ENCODE measurements around the gene C9orf85. TPM values are rescaled to one million over a fixed set of nuclear protein-coding genes. Genes with fewer than 3 reads are reported as not detected.

Gene C9orf85
- total and polyA plus RNA-seq, 11 donors = 3.6 to 9.7 (median 4.8) TPM

DNA sequence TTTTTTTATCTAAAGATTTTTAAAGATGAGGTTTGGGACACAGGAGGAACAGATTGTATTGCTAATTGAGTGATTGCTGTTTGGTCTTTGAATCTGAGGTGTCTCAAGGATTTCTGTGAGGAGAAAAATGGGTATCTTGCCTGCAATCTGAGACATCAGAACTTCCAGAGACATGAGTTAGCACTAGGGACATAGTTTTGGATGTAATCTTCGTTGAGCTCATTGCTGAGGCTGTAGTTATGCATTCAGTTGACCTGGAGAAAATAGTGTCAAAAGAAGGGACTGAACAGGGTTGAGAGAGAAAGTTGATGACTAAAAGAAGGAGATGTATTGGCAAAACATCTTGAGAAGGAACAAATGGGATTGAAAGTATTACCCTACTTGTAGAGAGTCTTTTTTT, 24.6 kb downstream of the C9orf85 start:
- Histone ChIP-seq H3K27ac (no peak overlapping the region), H3K9me3 (no peaks in the 10 kb centered on the region), H3K4me3 (no peak overlapping the region), H3K27me3 (no peaks in the 10 kb centered on the region), H3K36me3 (no peaks in the 10 kb centered on the region), H3K4me1 (peaks cover 0 to 11% (median 0%) of the 10 kb centered on the region in 12 donors)
- intact Hi-C loops (cut with DNase I) = no loop called here
- no peak for ATAC-seq
- TF ChIP-seq POLR2A (IDR thresholded peaks at IDR 0.05) = no peak
- TF ChIP-seq, protein P1, sequence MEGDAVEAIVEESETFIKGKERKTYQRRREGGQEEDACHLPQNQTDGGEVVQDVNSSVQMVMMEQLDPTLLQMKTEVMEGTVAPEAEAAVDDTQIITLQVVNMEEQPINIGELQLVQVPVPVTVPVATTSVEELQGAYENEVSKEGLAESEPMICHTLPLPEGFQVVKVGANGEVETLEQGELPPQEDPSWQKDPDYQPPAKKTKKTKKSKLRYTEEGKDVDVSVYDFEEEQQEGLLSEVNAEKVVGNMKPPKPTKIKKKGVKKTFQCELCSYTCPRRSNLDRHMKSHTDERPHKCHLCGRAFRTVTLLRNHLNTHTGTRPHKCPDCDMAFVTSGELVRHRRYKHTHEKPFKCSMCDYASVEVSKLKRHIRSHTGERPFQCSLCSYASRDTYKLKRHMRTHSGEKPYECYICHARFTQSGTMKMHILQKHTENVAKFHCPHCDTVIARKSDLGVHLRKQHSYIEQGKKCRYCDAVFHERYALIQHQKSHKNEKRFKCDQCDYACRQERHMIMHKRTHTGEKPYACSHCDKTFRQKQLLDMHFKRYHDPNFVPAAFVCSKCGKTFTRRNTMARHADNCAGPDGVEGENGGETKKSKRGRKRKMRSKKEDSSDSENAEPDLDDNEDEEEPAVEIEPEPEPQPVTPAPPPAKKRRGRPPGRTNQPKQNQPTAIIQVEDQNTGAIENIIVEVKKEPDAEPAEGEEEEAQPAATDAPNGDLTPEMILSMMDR (IDR thresholded peaks at IDR 0.05) = no peak
- DNase-seq = no peak
- WGBS, 4 donors = 48 to 61% (median 56%) methylated on average over 1 of the region's 1 CpG

DNA sequence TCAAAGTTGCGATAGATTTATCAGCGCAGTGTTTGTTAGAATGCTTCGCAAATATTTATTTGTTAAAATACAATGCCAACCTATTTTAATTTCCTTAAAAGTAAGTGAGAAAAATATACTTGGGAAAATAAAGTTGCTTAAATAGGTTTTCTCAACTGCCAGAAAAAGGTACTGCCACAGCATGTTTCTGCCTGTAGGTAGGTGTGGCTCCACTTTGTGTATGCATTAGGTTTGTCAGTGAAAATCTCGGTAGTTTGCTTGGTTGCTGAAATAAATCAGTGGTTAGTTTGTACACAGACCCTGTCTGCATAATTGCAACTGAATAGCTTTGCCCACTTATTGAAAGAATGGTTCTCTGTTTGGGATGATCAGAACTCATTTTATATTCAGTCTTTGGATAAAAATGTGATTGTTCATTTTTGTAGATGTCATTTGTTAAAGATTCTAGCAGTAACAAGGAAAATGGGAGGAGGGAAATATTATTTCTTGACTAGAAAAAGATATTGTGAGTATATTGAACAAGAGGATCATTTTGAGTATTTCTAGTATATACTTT, 25.7 kb downstream of the C9orf85 start:
- TF ChIP-seq POLR2A (IDR thresholded peaks at IDR 0.05) = no peak
- TF ChIP-seq, protein P1 (IDR thresholded peaks at IDR 0.05) = no peak
- intact Hi-C loops (cut with DNase I) = no loop called here
- no peaks in the 10 kb centered on the region for H3K27me3 ChIP-seq
- no peak overlapping the region for H3K4me3 ChIP-seq
- no peak overlapping the region for H3K27ac ChIP-seq
- peaks cover 0 to 13% (median 1%) of the 10 kb centered on the region in 12 donors for H3K4me1 ChIP-seq
- 79 to 90% (median 89%) methylated on average over 4 of the region's 4 CpGs for whole genome bisulfite sequencing, 4 donors
- H3K36me3 ChIP-seq = no peaks in the 10 kb centered on the region
- DNase-seq = no peak
- no peaks in the 10 kb centered on the region for H3K9me3 ChIP-seq
- ATAC-seq = no peak

DNA sequence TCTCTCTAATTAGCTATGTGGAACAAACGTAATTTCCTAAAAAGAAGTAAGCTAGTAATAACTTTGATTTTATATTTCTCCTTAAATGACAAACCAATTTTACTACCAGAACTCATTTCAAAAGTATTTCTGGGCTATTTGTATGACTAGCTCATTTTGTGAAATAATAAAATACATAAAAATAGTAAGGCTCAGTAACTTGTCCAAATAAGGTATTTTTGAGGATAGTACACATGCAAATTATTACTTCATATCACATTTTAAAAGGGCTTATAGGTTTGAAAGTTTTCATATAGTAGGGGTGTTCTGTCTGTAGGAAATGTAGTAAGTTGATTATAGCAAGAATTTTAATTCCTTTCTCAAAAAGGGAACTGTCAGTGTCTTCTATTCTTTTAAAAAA, 26.5 kb downstream of the C9orf85 start:
- no peak for TF ChIP-seq POLR2A (IDR thresholded peaks at IDR 0.05)
- TF ChIP-seq, protein P1 (IDR thresholded peaks at IDR 0.05) = no peak
- Histone ChIP-seq H3K27me3 (no peaks in the 10 kb centered on the region), H3K27ac (no peak overlapping the region), H3K36me3 (no peaks in the 10 kb centered on the region), H3K4me3 (no peak overlapping the region), H3K9me3 (no peaks in the 10 kb centered on the region), H3K4me1 (peaks cover 0 to 20% (median 1%) of the 10 kb centered on the region in 12 donors)
- no peak for ATAC-seq
- 86 to 90% (median 88%) methylated on average over 1 of the region's 1 CpG for WGBS, 4 donors
- intact Hi-C loops (cut with DNase I) = no loop called here
- DNase-seq = no peak

DNA sequence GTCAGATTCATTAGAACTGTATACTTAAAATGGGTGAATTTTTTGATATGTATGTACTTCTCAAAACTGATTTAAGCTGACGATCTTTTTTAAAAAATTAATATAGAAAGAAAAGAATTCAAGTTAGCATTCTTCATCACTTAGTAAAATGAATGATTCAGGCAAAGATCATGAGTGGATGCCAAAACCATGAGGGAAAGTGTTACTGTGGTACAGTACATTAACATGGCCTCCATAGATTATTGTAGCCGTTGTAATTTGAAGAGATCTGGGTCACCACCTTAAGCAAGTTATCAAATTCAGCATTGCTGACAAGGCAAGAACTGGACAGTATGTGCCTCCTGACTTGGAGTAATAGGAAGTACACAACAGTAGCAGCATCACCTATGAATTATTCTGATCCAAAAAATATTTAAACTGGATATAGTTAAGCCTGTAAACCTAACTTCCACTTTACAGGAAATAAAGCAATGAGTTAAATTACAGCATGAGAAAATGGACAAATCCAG, 29.7 kb downstream of the C9orf85 start:
- ATAC-seq = no peak
- TF ChIP-seq POLR2A (IDR thresholded peaks at IDR 0.05) = no peak
- TF ChIP-seq, protein P1 (IDR thresholded peaks at IDR 0.05) = no peak
- WGBS, 4 donors = 72 to 80% (median 77%) methylated on average over 2 of the region's 2 CpGs
- Histone ChIP-seq H3K4me1 (peaks cover 0 to 34% (median 13%) of the 10 kb centered on the region in 12 donors), H3K4me3 (no peak overlapping the region), H3K36me3 (no peaks in the 10 kb centered on the region), H3K9me3 (no peaks in the 10 kb centered on the region), H3K27ac (no peak overlapping the region), H3K27me3 (no peaks in the 10 kb centered on the region)
- intact Hi-C loops (cut with DNase I) = no loop called here
- no peak for DNase-seq
